Activated CD8-positive, alpha-beta memory T cell treated with anti-CD3 and anti-CD28 coated beads, Interleukin-2, amount 10 ng/mL, durations not matched to agents 7 days and 5 days (primary cell): ENCODE results near the gene ZNF680. TPM values are rescaled to one million over a fixed set of nuclear protein-coding genes. Genes with fewer than 3 reads are reported as not detected.

Experiments
- ATAC-seq: fragments of 150-1000 bp; cut with Tn5 transposase; one replicate; pipeline ENCODE4 v1.10.0; 2021; ENCODE audit warnings: moderate library complexity
- CTCF ChIA-PET: fragments of 350-600 bp; sonication (Branson Sonifier 250); formaldehyde crosslinking; loops from one replicate; lab custom pipeline; 2021; ENCODE audit warnings: antibody characterized with exemption; lab: Charles Lee
- DNase-seq: peaks from one replicate; pipeline ENCODE4 v3.0.0-alpha.2; 2020
- H3K27ac Mint-ChIP-seq: one replicate; pipeline ENCODE4 v1.8.0; 2021; ENCODE audit warnings: mild to moderate bottlenecking, mixed read lengths
- H3K27me3 Mint-ChIP-seq: one replicate; pipeline ENCODE4 v1.8.0; 2021; ENCODE audit warnings: mixed read lengths
- H3K36me3 Mint-ChIP-seq: one replicate; pipeline ENCODE4 v1.8.0; 2021; ENCODE audit warnings: mild to moderate bottlenecking, mixed read lengths
- H3K4me1 Mint-ChIP-seq: one replicate; pipeline ENCODE4 v1.8.0; 2021; ENCODE audit warnings: mixed read lengths
- H3K4me3 Mint-ChIP-seq: one replicate; pipeline ENCODE4 v1.8.0; 2021; ENCODE audit warnings: mild to moderate bottlenecking, moderate library complexity, mixed read lengths
- H3K9me3 Mint-ChIP-seq: one replicate; pipeline ENCODE4 v1.8.0; 2022; ENCODE audit warnings: low read depth, mixed read lengths
- total RNA-seq, 2 experiments: library from RNA; stranded (reverse); gene quantifications; one replicate each; pipeline ENCODE4 v1.2.3, GENCODE V29; 2021

ZNF680 gene
- total RNA-seq, 2 experiments from 2014 or later, result 11.9 to 22.4 TPM

DNA sequence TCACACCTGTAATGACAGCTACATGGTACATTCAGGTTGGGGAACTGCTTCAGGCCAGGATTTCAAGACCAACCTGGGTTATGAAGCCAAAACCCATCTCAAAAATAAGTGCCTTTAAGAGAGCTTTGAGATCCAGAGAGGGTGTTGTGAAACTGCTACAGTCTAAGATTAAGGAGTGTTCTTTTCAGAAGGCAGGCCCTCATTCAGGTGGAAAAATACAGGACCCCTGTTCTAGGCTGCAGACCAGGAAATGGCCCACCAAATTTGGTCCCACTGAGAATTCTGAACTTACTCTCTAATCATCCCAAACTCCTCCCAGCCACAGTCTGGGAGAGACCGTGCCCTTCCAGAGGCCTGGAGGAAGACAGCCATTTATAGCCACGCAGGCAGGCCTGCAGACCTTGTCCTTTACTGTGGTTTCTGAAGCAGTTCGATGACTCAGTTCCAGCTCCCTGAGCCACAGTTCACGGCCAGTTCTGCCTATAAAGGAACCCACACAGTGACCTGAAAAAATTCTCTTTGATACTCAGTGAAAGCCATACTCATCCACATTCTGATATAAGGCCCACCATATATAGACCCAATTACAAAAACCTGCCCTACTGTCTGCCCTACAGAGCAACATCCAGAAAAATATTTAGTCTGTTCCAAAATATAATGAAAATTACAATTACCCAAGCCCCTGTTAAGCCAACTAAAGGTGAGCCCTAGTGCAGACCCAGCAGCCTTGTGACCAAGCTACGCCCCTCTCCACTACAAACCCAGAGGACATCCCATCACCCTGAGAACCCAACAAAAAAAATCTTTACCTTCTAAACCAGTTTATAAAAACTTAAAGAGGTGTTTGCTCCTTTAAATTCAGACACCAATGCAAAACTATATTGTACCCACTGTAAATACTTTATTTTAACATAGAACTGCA, 21.2 kb downstream of the ZNF680 start:
- peaks cover 11% of the 10 kb centered on the region for H3K9me3 Mint-ChIP-seq
- H3K4me1 Mint-ChIP-seq, result peaks cover 9% of the 10 kb centered on the region
- DNase-seq, result no peak
- H3K27ac Mint-ChIP-seq, result no peak overlapping the region
- no peak overlapping the region for H3K4me3 Mint-ChIP-seq
- H3K27me3 Mint-ChIP-seq, result no peaks in the 10 kb centered on the region
- CTCF ChIA-PET, result interaction anchor here (0.6 kb wide), 1 partner anchor 55 kb away, joined by 3 read pairs; no protein-coding TSS in a partner anchor
- peaks cover 73% of the 10 kb centered on the region for H3K36me3 Mint-ChIP-seq
- peak; percentile 36 for ATAC-seq

GRCh38 chr7:64533756-64534155, 29.1 kb downstream of the ZNF680 start:
- Mint-ChIP-seq H3K9me3 (peaks cover 43% of the 10 kb centered on the region), H3K36me3 (peaks cover 89% of the 10 kb centered on the region), H3K4me1 (peaks cover 11% of the 10 kb centered on the region), H3K27me3 (no peaks in the 10 kb centered on the region), H3K27ac (no peak overlapping the region), H3K4me3 (no peak overlapping the region)
- ATAC-seq (no peak), DNase-seq (no peak)
- CTCF ChIA-PET, result no interaction called here

GRCh38 chr7:64528770-64529169, 34.1 kb downstream of the ZNF680 start:
- Mint-ChIP-seq H3K27me3 (no peaks in the 10 kb centered on the region), H3K27ac (no peak overlapping the region), H3K9me3 (peaks cover 26% of the 10 kb centered on the region), H3K36me3 (peaks cover 82% of the 10 kb centered on the region), H3K4me1 (peaks cover 15% of the 10 kb centered on the region), H3K4me3 (no peak overlapping the region)
- no peak for DNase-seq
- CTCF ChIA-PET, result no interaction called here
- ATAC-seq, result no peak

DNA sequence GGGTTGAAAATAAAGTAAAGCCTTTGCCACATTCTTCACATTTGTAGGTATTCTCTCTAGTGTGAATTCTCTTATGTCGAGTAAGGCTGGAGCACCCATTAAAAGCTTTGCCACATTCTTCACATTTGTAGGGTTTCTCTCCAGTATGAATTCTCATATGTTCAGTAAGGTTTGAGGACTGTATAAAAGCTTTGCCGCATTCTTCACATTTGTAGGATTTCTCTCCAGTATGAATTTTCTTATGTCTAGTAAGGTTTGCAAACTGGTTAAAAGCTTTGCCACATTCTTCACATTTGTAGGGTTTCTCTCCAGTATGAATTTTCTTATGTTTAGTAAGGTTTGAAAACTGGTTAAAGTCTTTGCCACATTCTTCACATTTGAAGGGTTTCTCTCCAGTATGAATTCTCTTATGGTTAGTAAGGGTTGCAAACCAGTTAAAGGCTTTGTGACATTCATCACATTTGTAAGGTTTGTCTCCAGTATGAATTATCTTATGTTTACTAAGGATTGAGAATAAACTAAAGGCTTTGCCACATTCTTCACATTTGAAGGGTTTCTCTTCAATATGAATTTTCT, 41.4 kb downstream of the ZNF680 start:
- H3K27ac Mint-ChIP-seq, result no peak overlapping the region
- CTCF ChIA-PET, result no interaction called here
- no peaks in the 10 kb centered on the region for H3K4me1 Mint-ChIP-seq
- peaks cover 77% of the 10 kb centered on the region for H3K36me3 Mint-ChIP-seq
- no peaks in the 10 kb centered on the region for H3K27me3 Mint-ChIP-seq
- H3K9me3 Mint-ChIP-seq, result peaks cover 43% of the 10 kb centered on the region
- H3K4me3 Mint-ChIP-seq, result no peak overlapping the region
- no peak for ATAC-seq
- DNase-seq, result no peak

DNA sequence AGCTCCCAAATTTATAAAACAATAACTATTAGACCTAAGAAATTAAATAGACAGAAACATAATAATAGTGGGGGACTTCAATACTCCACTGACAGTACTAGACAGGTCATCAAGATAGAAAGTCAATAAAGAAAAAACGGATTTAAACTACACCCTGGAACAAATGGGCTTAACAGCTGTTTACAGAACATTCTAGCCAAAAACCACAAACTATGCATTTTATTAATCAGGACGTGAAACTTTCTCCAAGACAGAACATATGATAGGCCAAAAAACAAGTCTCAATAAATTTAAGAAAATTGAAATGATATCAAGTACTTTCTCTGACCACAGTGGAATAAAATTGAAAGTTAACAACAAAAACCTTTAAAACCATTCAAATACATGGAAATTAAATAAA, 46.4 kb downstream of the ZNF680 start:
- DNase-seq (no peak), ATAC-seq (no peak)
- CTCF ChIA-PET, result interaction anchor here (1.0 kb wide), 1 partner anchor 9 kb away, joined by 3 read pairs; no protein-coding TSS in a partner anchor
- Mint-ChIP-seq H3K27me3 (no peaks in the 10 kb centered on the region), H3K9me3 (peaks cover 50% of the 10 kb centered on the region), H3K4me3 (no peak overlapping the region), H3K27ac (no peak overlapping the region), H3K4me1 (no peaks in the 10 kb centered on the region), H3K36me3 (peaks cover 67% of the 10 kb centered on the region)

DNA sequence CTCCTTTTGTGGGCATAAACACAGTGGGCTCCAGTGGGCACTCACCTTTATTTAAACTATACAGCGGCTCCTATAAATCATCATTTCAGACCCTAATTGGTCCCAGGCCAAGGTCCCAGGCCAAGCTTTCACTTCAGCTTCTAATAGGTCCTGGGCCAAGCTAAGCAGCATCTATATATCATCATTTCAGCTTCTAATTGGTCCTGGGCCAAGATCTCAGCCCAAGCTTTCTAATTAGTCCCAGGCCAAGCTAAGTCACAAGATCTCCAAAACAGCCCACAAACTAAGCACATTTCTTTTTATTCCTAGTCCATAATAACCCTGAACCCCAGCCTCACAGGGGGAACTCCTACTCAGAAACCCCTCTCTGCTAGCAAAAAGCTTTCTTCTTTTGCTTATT, 47.1 kb downstream of the ZNF680 start:
- DNase-seq (no peak), ATAC-seq (no peak)
- CTCF ChIA-PET, result no interaction called here
- H3K4me3 Mint-ChIP-seq, result no peak overlapping the region
- H3K27ac Mint-ChIP-seq, result no peak overlapping the region
- peaks cover 65% of the 10 kb centered on the region for H3K36me3 Mint-ChIP-seq
- peaks cover 43% of the 10 kb centered on the region for H3K9me3 Mint-ChIP-seq
- H3K4me1 Mint-ChIP-seq, result no peaks in the 10 kb centered on the region
- no peaks in the 10 kb centered on the region for H3K27me3 Mint-ChIP-seq

GRCh38 chr7:64515330-64515729, 47.5 kb downstream of the ZNF680 start:
- H3K36me3 Mint-ChIP-seq, result peaks cover 62% of the 10 kb centered on the region
- DNase-seq (no peak), ATAC-seq (no peak)
- H3K27me3 Mint-ChIP-seq, result no peaks in the 10 kb centered on the region
- H3K27ac Mint-ChIP-seq, result no peak overlapping the region
- CTCF ChIA-PET, result no interaction called here
- peaks cover 41% of the 10 kb centered on the region for H3K9me3 Mint-ChIP-seq
- no peak overlapping the region for H3K4me3 Mint-ChIP-seq
- no peaks in the 10 kb centered on the region for H3K4me1 Mint-ChIP-seq

DNA sequence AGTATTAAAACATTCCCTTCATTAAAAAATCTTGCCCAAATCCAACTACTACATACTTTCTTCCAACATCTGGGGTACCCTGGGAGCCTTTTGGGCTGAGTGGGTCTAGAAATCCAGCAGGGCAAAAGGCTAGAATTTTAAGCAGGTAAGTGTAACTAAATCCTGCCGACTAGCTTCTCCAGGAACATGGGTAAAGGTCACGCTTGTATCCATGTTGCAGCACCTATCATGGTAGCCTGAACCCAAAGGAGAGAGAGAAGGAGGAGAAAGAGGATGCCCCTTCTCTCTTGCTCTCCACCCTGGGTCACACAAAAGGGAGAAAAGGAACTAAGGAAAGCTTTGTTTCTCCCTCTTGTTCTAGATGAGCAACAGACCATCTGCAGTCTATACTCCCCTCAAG, 53.3 kb downstream of the ZNF680 start:
- Mint-ChIP-seq H3K9me3 (peaks cover 16% of the 10 kb centered on the region), H3K36me3 (peaks cover 43% of the 10 kb centered on the region), H3K4me1 (peaks cover 2% of the 10 kb centered on the region), H3K27me3 (no peaks in the 10 kb centered on the region), H3K27ac (no peak overlapping the region), H3K4me3 (no peak overlapping the region)
- no peak for ATAC-seq
- CTCF ChIA-PET, result interaction anchor here (0.6 kb wide), 1 partner anchor 1692 kb away, joined by 6 read pairs; no protein-coding TSS in a partner anchor
- DNase-seq, result no peak

- no peak for DNase-seq
- no peak for ATAC-seq
- CTCF ChIA-PET, result no interaction called here
- Mint-ChIP-seq H3K4me1 (peaks cover 2% of the 10 kb centered on the region), H3K4me3 (no peak overlapping the region), H3K9me3 (peaks cover 26% of the 10 kb centered on the region), H3K27ac (no peak overlapping the region), H3K27me3 (no peaks in the 10 kb centered on the region), H3K36me3 (peaks cover 24% of the 10 kb centered on the region)
Measured at GRCh38 chr7:64504581-64505120, 58.2 kb downstream of the ZNF680 start.

DNA sequence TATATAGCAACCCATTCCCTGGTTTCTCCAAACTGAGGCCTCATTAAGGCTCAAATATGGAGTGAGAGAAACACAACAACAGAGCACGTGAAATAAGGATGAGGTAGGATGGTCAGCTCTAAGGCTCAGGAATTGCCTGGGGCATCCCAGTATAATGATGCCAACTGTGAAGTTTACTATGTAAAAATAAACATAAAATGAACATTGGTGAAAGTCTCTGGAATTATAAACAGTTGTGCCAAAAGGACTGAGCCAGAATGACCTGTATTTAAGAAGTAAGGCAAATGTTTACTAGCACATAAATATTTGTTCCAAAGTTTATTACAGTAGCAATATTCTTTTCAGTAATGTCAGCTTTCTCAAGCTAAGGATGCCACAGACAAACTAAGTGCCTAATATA, 64.6 kb downstream of the ZNF680 start:
- CTCF ChIA-PET, result no interaction called here
- Mint-ChIP-seq H3K4me3 (no peak overlapping the region), H3K27me3 (no peaks in the 10 kb centered on the region), H3K36me3 (peaks cover 3% of the 10 kb centered on the region), H3K27ac (no peak overlapping the region), H3K9me3 (peaks cover 29% of the 10 kb centered on the region), H3K4me1 (peaks cover 1% of the 10 kb centered on the region)
- no peak for DNase-seq
- no peak for ATAC-seq

GRCh38 chr7:64494912-64495461, 67.9 kb downstream of the ZNF680 start:
- peaks cover 1% of the 10 kb centered on the region for H3K4me1 Mint-ChIP-seq
- ATAC-seq, result no peak
- DNase-seq, result no peak
- H3K36me3 Mint-ChIP-seq, result peaks cover 5% of the 10 kb centered on the region
- peaks cover 20% of the 10 kb centered on the region for H3K9me3 Mint-ChIP-seq
- no peak overlapping the region for H3K27ac Mint-ChIP-seq
- CTCF ChIA-PET, result no interaction called here
- no peaks in the 10 kb centered on the region for H3K27me3 Mint-ChIP-seq
- no peak overlapping the region for H3K4me3 Mint-ChIP-seq

DNA sequence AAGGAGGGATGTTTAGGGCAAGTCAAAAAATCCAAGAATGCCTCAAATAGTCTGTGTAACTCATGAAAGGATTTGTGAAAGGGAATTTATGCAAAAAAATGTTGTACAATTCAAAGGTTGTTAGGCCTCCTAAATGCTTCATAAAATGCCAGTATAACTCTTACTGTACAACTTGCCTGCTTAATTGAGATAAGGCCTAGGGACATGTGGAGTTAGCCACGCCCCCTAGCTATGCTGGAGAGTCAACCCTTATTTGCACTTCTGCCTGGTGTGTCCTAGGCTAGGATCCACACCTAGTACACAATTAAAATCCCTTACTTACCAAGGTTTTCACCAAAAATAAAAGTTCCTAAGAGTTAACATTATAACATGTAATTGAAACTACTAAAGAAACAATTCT, 77.2 kb downstream of the ZNF680 start:
- H3K4me3 Mint-ChIP-seq, result no peak overlapping the region
- no peaks in the 10 kb centered on the region for H3K27me3 Mint-ChIP-seq
- no peaks in the 10 kb centered on the region for H3K4me1 Mint-ChIP-seq
- H3K9me3 Mint-ChIP-seq, result peaks cover 23% of the 10 kb centered on the region
- no peak overlapping the region for H3K27ac Mint-ChIP-seq
- no peak for ATAC-seq
- DNase-seq, result no peak
- CTCF ChIA-PET, result no interaction called here
- H3K36me3 Mint-ChIP-seq, result peaks cover 1% of the 10 kb centered on the region
